Activated naive CD8-positive, alpha-beta T cell treated with anti-CD3 and anti-CD28 coated beads for 36 hours (primary cell): ENCODE data around the gene SLC36A3. TPM values are rescaled to one million over a fixed set of nuclear protein-coding genes. Genes with fewer than 3 reads are reported as not detected.

Experiments used
- total RNA-seq, 2 experiments: library from RNA; stranded (reverse); gene quantifications; one replicate each; pipeline ENCODE4 v1.2.3, GENCODE V29; 2021

The SLC36A3 gene
- total RNA-seq, 2 experiments from 2014 or later, result not detected

Other genes starting within 250 kb of the SLC36A3 start
- gene TNIP1, start 222.7 kb downstream of the SLC36A3 start, total RNA-seq, result 100 to 1,000 TPM; 185 to 189 TPM
- 100 to 1,000 TPM; 407 to 417 TPM for gene ANXA6, start 146.0 kb downstream of the SLC36A3 start, total RNA-seq
- gene CCDC69, start 79.7 kb downstream of the SLC36A3 start, total RNA-seq, result 10 to 100 TPM; 27.5 to 29.6 TPM
- gene GM2A, start 50.6 kb downstream of the SLC36A3 start, total RNA-seq, result 10 to 100 TPM; 18.0 to 18.8 TPM
- gene SLC36A2, start 43.8 kb upstream of the SLC36A3 start, total RNA-seq, result not detected
- 1 to 10 TPM; 5.0 to 5.5 TPM for gene SLC36A1, start 143.8 kb upstream of the SLC36A3 start, total RNA-seq